Cardiac fibroblast (primary cell): Measurements from ENCODE around the gene TMTC2.

Experiments used
- DNase-seq, 2 donors: peaks; one replicate each; pipeline versions ENCODE4 v3.0.0 to v3.0.0-alpha.2; 2010; ENCODE audit warnings: low read depth in 2 of 2
- H3K4me3 ChIP-seq, 2 donors: replicated peaks in 1 of 2; 1 replicate in 1 of 2; 2 replicates in 1 of 2; pipeline ENCODE4 v1.5.1; 2011; ENCODE audit warnings: low read depth in 2 of 2, low read length in 2 of 2, mild to moderate bottlenecking in 2 of 2, moderate library complexity in 1 of 2
- TF ChIP-seq, protein P1 (sequence below): IDR thresholded peaks from one replicate; pipeline ENCODE4 v1.5.1; 2011; ENCODE audit warnings: low read depth, mild to moderate bottlenecking, low read length, inconsistent platforms

The TMTC2 gene

DNA sequence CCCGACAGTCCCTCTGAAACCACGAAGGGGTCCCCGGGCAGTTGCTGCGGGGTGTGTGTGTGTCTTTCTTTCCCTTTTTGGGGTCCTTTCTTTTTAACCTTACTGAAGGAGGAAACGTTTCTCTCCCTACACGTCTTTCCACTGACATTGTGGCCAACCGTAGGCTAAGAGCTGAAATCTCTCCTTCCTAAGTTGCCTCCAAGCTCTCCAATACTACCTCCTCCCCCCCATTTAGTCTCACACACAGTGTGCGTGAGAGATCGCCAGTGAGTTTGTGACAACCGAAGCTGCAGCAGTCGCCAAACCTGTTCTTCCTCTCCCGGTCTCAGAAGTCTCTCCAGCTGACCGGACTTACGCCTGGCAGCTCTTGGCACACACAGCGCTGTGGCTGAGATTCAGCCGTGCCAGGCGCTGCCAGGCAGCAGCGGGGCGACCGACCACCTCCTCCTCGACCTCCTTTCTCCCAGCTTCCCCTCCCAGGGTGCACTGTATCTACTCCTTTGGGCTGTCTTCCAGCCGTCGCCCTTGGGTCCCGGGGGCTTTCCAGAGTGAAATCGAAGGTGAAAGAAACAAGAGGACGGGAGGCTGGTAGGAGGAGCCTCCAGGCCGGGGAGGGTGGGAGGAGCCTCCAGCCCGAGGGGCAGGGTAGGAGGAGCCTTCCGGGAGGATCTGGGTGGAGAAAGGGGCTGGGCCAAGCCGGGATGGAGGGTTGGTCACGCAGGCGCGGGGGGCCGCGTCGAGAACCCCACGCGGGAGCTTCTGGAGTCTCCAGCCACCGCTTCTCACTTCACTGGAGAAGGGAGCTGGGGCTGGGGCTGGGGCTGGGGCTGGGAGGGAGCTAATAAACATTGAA is at the start of gene TMTC2:
TMTC2 (plus strand) TSS at position 739 of the 853 bp plus-strand sequence.
- TF ChIP-seq, protein P1, sequence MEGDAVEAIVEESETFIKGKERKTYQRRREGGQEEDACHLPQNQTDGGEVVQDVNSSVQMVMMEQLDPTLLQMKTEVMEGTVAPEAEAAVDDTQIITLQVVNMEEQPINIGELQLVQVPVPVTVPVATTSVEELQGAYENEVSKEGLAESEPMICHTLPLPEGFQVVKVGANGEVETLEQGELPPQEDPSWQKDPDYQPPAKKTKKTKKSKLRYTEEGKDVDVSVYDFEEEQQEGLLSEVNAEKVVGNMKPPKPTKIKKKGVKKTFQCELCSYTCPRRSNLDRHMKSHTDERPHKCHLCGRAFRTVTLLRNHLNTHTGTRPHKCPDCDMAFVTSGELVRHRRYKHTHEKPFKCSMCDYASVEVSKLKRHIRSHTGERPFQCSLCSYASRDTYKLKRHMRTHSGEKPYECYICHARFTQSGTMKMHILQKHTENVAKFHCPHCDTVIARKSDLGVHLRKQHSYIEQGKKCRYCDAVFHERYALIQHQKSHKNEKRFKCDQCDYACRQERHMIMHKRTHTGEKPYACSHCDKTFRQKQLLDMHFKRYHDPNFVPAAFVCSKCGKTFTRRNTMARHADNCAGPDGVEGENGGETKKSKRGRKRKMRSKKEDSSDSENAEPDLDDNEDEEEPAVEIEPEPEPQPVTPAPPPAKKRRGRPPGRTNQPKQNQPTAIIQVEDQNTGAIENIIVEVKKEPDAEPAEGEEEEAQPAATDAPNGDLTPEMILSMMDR: no peak
- peak; percentile 87 to 93 for DNase-seq
- H3K4me3 ChIP-seq: peak within 1 kb of the TSS; percentile 87 to 93

DNA sequence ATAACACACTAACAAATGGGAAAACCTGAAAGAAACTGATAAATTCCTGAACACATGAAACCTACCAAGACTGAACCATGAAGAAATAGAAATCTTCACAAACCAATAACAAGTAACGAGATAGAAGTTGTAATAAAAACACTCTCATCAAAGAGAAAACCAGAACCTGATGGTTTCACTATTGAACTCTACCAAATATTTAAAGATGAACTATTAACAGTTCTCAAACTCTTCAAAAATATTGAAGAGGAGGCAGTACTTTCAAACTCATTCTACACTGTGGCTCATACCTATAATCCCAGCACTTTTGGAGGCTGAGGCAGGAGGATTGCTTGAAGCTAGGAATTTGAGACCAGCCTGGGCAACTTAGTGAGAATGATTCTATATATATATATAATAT is 48.4 kb upstream of the TMTC2 start:
- TF ChIP-seq, protein P1: no peak
- no peak for DNase-seq
- no peak overlapping the region for H3K4me3 ChIP-seq

DNA sequence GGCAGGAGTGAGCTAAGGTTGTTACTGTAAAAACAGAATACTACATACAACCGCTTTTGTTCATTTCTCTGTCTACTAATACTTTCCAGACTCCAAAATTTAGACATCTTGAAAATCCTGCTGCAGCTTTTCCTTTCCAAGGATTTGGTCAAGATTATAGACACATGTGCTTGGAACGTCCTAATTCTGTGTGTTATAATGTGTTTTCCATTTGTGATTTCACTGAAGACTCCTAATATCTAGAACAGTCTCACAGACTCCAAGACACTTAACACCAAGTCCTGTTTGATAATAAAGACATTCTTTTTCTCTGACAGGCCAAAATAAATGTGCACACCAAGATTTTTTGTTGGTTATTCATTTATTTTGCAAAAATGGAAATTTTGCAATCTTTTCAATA is 41.8 kb upstream of the TMTC2 start:
- DNase-seq: no peak
- TF ChIP-seq, protein P1: no peak
- H3K4me3 ChIP-seq: no peak overlapping the region

DNA sequence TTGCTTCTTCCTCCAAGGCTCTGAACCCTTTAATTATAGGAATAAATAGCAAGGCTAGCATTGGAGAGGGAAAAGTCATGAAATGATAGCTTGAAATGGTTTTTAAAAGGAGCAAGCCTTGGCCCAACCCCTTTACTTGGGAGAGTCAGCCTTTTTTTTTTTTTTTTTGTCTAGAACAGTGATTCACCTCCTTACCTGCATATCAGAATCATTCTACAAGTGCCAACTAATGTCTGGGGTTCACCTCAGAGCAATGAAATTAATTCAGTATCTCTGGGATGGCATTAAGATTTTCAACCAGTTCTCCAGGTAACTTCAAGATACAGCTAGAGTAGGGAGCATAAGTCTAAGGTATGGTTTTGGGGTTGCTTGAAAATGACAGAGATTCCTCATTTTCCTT is 41.3 kb upstream of the TMTC2 start:
- no peak for DNase-seq
- H3K4me3 ChIP-seq: no peak overlapping the region
- TF ChIP-seq, protein P1: no peak

DNA sequence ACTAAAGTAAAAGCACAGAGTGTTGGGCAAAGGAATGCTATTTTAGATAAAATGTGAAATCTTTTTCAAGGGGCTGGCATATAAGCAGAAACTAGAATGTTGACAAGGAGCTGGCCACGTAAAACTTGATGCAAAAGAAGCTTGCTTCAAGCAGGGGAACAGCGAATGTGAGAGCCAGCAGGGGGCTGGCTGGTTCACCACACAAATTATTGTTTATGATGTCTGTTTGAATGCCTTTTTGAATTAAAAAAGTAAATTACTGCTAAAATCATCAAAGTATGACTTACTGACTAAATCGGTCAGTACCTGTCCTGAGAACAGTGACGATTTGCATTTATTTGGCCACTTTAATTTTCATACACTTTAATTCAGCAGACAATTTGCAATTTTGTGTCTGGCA is 38.9 kb upstream of the TMTC2 start:
- TF ChIP-seq, protein P1: no peak
- H3K4me3 ChIP-seq: no peak overlapping the region
- no peak for DNase-seq

DNA sequence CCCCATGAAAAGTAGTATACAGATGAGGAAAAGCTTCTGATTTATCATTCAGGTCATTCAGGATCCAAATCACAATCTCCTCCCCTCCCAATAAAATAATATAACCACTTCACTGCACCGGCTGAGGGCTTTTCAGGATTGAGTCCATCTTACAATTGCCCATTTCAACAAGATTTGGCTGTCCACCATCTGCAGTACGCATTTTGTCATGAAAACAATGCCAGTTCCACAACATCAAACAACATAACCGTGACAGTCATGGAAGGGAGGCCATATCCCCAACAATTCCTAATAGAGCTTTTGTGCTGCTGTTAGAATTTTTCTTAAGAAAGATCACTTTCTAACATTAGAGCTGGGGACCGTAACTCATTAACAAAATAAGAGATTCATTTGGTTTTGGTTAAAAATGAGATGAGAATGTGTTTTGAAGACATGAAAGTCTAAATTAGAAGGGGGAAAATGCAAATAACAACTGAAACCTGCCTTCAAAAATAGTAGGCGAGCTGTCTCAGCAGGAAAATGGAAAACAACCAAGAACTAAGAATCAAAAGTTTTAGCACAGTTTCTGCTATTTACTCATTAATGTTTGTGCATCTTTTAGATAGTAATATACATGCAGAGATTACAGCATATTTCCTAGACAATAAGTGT is 38.3 kb upstream of the TMTC2 start:
- no peak overlapping the region for H3K4me3 ChIP-seq
- no peak for DNase-seq
- TF ChIP-seq, protein P1: no peak
